SKM-1 treated with dmso at 0.1 percent for 144 hours (cell line): ENCODE data around the gene ADAMTS2.

Source experiments
- DNase-seq: peaks from one replicate; lab custom pipeline; 2025; ENCODE audit not compliant: unreplicated experiment; lab: John Stamatoyannopoulos, UW

Gene ADAMTS2

GRCh38 chr5:179345433-179346321 is at the start of gene ADAMTS2:
TSS of gene ADAMTS2 (minus strand) at chr5:179345461. CDS start at chr5:179345328, 133 bp downstream.
- DNase-seq: peak; percentile 38

GRCh38 chr5:179393078-179393477 is 47.8 kb upstream of the ADAMTS2 start:
- no peak for DNase-seq

DNA sequence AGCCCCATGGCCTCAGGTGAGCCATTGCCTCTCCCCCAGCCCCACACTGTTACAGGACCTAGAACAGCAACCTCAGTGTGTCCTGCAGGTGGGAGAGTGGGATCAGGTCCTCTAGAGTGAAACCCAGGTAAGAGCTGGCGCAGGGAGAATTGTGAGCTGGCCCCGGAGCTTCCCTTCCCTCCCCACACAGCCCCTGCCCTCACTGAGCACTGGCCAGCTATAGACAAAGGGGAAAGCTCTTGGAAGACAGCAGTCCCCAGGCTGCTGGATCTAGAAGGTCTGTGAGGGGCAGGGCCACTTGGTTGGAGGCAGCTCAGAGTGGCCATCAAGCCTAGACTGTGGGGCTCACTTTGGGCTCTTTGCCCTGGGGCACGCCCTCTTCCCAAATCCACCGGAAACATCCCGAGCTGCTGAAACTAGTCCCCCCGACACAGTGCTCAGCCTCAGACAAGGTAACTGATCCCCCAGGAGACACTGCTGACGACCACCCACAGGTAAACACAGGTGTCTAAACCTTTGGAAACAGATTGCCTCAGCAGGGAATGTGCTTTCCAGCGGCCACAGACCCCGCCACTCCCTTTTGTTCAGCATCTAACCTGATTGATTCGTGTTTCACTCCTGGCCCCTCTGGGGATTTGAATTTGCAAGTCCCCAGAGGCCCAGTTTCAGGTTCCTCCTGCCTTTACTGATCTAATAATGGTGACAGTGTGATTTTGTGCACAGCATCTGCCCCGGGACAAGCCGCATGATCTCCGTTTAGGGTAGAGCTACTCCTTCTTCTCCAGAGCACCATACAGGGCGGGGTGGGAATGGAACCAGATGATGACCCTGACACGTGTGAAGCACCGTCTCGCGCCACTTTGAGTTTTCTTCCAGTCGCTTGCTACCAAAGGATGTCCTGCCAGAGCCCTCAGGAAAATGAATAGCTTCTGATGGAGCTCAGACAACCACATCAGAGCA is 42.2 kb upstream of the ADAMTS2 start:
- DNase-seq: no peak

DNA sequence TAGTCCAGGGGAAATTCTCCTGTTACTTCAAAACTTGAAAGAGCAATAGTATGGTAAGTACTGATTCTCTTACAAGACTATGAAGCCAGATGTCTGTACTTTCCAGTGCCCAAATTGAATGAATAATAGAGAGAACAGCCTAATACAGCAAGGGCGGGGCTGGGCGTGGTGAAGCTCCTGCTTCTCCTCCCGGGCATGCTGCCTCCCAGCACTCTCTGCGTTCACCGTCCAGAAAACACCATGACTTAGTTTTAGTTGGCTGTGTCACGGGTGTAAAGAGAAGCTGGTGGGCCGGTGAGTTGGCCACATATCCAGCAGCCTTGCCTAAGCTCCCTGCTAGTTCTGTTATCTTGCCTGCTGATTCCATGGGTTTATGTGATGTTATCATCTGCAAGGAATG is 40.7 kb upstream of the ADAMTS2 start:
- DNase-seq: no peak

- no peak for DNase-seq
These were observed 37.2 kb upstream of the ADAMTS2 start for GRCh38 chr5:179382486-179382885.

- no peak for DNase-seq
These were observed 36.4 kb upstream of the ADAMTS2 start for GRCh38 chr5:179381691-179382090.

GRCh38 chr5:179380211-179381035 is 35.2 kb upstream of the ADAMTS2 start:
- no peak for DNase-seq

- DNase-seq: no peak
These were observed 34.1 kb upstream of the ADAMTS2 start for GRCh38 chr5:179379321-179379890.

- DNase-seq: no peak
These were observed 33.4 kb upstream of the ADAMTS2 start for GRCh38 chr5:179378441-179379271.

GRCh38 chr5:179378116-179378440 is 32.8 kb upstream of the ADAMTS2 start:
- no peak for DNase-seq

DNA sequence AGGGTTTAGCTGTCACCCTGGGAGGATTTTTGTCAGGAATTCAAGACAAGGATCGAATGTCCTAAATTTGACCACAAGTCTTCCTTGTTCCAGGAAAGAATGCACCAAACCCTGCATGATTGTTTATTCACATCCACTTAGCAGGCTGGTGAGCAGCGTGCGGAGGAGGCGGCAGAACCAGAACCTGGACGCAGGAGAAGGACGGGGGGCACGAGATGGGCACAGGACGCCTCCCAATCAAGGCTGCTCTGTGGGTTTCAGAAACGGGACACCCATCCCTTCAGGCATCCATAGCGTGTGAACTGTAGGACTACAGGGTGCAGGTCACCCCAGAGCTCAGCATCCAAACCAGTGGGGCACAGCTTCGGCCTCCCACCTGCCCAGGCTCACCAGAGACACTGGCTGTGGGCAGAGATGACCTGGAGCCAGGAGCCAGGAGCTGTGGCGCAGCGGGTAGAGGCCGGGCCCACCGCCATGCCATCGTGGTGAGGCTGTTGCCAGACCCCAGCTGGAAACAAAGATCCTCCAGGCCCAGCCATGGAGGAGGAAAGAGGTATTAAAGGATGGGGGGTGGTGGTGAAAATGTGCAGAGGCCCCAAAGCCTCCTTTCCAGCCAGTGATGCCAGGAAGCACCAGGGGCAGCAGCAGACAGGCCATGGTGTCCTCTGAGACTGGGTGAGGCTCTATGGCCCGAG is 32.3 kb upstream of the ADAMTS2 start:
- DNase-seq: no peak

GRCh38 chr5:179376701-179377420 is 31.6 kb upstream of the ADAMTS2 start:
- no peak for DNase-seq

DNA sequence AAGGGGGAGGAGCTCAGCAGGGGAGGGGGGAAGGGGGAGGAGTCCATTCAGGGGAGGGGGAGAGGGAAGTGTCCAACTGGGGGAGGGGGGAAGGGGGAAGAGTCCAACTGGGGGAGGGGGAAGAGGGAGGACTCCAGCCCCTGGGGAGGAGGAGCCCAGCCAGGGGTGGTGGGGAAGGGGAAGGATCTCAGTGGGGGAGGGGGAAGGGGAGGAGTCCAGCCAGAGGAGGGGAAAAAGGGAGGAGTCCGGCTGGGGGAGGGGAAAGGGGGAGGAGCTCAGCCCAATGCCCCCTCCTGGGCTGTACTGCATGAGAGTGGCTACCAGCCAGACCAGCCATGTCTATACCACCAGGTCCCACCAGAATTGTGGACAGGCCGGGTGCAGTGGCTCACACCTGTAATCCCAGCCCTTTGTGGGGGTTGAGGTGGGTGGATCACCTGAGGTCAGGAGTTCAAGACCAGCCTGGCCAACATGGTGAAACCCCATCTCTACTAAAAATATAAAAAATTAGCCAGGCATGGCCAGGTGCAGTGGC is 30.6 kb upstream of the ADAMTS2 start:
- DNase-seq: no peak

- DNase-seq: no peak
These were observed 30.0 kb upstream of the ADAMTS2 start for GRCh38 chr5:179375236-179375685.

DNA sequence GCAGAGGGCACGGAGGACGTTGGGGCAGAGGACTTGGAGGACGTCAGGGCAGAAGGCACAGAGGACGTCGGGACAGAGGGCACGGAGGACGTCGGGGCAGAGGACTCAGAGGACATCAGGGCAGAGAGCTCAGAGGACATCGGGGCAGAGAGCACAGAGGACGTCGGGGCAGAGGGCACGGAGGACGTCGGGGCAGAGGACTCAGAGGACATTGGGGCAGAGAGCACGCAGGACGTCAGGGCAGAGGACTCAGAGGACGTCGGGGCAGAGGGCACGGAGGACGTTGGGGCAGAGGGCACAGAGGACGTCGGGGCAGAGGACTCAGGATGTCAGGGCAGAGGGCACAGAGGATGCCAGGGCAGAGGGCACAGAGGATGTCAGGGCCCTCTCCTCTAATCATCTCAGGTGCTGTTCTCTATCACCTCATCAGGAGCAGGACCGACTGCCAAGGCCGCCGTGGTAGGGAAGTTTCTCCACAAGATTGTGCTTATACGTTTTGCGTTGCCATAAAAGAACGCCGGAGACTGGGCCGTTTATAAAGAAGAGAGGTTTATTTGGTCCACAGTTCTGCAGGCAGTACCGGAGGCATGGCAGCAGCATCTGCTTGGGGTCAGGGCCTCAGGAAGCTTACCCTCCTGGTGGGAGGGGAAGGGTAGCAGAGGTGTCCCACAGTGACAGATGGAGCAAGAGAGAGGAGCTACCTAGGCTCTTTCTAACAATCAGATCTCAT is 29.4 kb upstream of the ADAMTS2 start:
- DNase-seq: no peak

DNA sequence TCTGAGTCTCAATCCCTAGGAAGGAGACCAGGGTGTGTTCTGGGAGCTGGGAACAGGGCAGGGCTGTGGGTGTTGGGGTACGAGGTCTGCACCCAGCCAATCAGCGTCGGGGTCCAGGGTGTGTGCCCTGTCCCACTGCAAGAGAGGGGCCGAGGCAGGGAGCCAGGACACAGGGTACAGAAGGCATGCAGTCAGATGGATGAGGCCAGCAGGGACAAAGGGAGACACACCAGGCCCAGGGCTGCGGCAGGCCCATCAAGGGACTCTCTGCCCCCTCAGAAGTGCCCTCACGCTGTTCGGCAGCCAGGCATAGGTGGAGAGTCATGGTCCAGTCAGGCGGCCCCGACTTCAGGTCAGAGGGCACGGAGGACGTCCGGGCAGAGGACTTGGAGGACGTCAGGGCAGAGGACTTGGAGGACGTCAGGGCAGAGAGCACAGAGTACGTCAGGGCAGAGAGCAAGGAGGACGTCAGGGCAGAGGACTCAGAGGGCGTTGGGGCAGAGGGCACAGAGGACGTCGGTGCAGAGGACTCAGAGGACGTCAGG is 28.8 kb upstream of the ADAMTS2 start:
- no peak for DNase-seq
